GM13976 (cell line): Measurements from ENCODE around the gene CEP68.

ENCODE experiments used
- DNase-seq: peaks from one replicate; pipeline ENCODE4 v3.0.0; 2012; ENCODE audit warnings: low spot score
- in situ Hi-C: fragments of 300-500 bp; cut with MboI; formaldehyde crosslinking; loops from one replicate; pipeline ENCODE4 v1.12.0; 2022; ENCODE audit warnings: low sequenced_read_pairs, mixed read lengths, inconsistent platforms; ENCODE audit not compliant: unreplicated experiment
- TF ChIP-seq, protein P1 (sequence below): IDR thresholded peaks from 2 replicates; pipeline ENCODE4 v1.5.1; 2012; ENCODE audit warnings: borderline replicate concordance, mild to moderate bottlenecking; ENCODE audit not compliant: insufficient read depth; ENCODE audit errors: extremely low read depth, missing control alignments, control extremely low read depth

The CEP68 gene

DNA sequence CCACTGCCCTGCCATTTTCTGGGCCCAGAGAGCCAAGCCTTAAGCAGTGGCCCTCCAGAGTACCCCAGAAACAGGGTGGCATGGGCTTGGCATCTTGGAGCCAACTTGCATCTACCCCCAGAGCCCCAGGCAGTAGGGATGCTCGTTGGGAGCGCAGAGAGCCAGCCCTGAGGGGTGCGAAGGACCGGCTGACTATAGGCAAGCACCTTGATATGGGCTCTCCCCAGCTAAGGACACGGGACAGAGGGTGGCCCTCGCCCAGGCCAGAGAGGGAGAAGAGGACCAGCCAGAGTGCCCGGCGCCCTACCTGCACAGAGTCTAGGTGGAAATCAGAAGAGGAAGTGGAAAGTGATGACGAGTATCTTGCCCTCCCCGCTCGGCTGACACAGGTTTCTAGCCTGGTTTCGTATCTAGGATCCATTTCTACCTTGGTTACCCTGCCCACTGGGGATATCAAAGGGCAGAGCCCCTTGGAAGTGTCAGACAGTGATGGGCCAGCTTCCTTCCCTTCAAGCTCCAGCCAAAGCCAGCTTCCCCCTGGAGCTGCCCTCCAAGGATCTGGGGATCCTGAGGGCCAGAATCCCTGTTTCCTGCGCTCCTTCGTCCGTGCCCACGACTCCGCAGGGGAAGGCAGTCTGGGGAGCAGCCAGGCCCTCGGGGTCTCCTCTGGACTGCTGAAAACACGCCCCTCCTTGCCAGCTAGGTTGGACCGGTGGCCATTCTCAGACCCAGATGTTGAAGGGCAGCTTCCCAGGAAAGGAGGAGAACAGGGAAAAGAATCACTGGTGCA is 16.2 kb downstream of the CEP68 start:
- in situ Hi-C loops, result no loop called here
- TF ChIP-seq, protein P1, sequence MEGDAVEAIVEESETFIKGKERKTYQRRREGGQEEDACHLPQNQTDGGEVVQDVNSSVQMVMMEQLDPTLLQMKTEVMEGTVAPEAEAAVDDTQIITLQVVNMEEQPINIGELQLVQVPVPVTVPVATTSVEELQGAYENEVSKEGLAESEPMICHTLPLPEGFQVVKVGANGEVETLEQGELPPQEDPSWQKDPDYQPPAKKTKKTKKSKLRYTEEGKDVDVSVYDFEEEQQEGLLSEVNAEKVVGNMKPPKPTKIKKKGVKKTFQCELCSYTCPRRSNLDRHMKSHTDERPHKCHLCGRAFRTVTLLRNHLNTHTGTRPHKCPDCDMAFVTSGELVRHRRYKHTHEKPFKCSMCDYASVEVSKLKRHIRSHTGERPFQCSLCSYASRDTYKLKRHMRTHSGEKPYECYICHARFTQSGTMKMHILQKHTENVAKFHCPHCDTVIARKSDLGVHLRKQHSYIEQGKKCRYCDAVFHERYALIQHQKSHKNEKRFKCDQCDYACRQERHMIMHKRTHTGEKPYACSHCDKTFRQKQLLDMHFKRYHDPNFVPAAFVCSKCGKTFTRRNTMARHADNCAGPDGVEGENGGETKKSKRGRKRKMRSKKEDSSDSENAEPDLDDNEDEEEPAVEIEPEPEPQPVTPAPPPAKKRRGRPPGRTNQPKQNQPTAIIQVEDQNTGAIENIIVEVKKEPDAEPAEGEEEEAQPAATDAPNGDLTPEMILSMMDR, result no peak
- no peak for DNase-seq

DNA sequence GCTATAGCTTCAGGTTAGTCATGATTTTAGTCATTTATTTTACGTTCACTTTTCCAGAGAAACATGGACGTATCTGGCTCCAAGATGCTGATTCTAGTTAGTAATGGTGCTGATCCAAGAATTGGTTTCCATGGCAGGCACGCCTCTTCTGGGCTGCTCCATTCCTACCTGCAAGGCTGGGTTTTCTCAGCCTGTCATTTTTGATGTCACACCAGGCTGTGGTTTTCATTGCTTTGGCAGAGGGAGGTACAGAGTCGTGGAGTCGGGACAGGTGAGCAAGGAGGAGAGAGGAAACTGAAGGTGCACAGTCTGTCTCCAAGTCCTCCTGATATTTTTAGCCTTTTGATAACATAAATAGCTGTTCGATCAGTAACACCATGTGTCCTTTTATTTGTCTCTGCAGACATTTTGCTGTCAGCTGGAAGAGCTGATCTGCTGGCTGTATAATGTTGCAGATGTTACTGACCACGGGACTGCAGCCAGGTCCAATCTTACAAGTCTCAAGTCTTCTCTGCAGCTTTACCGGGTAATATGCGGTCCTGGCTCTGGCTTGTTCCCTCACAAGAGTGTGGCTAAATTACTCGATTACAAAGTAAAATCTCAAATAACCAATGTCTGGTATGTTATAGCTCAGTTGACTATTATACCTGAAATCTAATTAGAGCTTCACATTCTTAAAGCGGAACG is 17.8 kb downstream of the CEP68 start:
- in situ Hi-C loops, result no loop called here
- no peak for DNase-seq
- TF ChIP-seq, protein P1, result no peak

DNA sequence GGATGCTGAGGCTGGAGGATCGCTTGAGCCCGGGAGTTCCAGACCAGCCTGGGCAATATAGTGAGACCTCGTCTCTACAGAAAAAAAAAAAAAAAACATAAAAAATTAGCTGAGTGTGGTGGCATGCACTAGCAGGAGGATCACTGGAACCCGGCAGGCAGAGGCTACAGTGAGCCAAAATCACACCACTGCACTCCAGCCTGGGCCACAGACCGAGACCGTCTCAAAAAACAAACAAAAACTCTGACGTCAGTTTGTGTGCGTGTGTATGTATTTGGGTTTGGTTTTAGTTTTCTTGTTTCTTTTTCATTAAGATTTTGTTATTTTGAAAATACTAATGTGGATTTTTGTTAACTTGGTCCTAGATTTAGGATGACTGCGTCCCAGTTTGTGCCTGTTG is 19.0 kb downstream of the CEP68 start:
- no peak for DNase-seq
- TF ChIP-seq, protein P1, result no peak
- in situ Hi-C loops, result no loop called here

DNA sequence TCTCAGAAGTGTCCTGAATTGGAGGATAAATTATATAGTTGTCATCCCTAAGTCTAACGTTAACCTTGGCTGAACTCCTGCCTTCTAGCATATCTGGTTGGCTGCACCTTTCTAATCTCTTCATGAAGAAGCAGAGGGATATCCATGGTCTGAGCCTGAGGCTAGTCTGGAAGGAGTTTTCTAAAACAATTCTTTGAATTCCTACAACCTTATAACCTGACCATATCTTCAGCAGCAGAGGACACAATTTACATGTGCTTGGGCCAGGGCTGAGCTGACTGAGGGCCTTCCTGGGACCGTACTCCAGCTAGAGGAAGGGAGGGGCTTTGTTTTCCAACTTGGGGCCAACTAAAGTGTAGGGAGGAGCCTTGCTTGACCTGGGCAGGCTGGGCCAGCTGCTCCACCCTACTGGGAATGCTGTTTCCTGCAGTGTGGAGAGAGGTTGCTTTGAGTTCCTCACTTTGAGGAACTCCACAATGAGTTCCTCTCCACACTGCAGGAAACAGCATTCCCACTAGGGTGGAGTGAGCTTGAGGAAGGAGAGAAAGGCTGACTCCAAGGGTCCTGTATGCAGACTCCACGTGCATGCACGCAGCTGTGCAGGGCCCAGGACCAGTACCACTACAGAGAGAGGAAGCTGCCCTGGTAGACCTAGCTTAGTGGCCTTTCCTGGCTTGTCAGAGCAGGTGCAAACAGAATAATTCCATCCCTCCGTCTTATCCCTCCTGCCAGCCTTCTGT is 19.6 kb downstream of the CEP68 start:
- TF ChIP-seq, protein P1, result no peak
- in situ Hi-C loops, result no loop called here
- DNase-seq, result no peak

DNA sequence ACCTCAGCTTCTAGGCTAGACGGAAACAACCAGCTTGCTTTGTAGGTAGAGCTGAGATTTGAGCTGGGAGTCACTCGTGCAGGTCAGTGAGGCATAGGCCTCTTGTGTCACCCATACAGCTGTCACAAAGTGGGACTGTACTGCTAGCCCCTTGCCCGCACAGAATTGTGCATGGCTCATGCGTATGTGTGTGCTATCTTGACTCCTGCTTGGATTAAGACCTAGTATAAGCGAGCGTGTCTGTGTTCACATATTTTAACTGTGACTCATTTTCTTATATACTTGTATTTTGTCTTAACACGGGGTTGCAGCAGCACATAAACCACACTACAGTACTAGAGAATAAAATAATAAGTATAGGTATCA is 20.1 kb downstream of the CEP68 start:
- in situ Hi-C loops, result no loop called here
- TF ChIP-seq, protein P1, result no peak
- DNase-seq, result no peak

DNA sequence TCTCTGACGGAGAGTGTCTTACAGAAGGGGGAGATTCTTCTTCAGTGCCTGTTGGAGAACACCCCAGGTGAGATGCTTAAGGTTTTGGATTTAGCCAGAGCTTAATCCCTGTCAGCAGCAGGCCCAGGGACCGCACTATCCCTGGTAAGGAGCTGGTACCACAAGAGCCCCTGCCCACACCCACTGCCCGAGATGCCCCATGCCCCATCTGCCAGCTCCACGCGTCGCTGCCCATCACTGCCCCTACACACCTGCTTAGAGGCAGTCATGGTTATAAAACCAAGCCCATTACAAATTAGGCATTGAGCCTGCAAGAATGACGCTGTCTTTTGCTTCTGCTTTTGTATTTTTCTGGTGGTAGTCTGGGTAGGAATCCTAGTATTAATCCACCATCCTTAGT is 21.7 kb downstream of the CEP68 start:
- TF ChIP-seq, protein P1, result no peak

More for the DNA sequence above, 21.7 kb downstream of the CEP68 start:
- DNase-seq, result no peak
- in situ Hi-C loops, result no loop called here
